Panc1 (cell line): Measurements from ENCODE around the gene NAT10.

Experiments used
- POLR2AphosphoS5 ChIP-seq: IDR thresholded peaks from 2 replicates; pipeline ENCODE4 v1.6.1; 2012; ENCODE audit warnings: mild to moderate bottlenecking, low read depth, low read length, moderate library complexity
- SIN3A ChIP-seq: IDR thresholded peaks from 2 replicates; pipeline ENCODE4 v1.6.1; 2012; ENCODE audit warnings: low read depth, mild to moderate bottlenecking, low read length, moderate library complexity, borderline replicate concordance; ENCODE audit not compliant: insufficient read depth
- TCF7L2 ChIP-seq: IDR thresholded peaks from 2 replicates; pipeline ENCODE4 v1.6.1; 2011; ENCODE audit warnings: mild to moderate bottlenecking, low read depth, low read length, inconsistent platforms
- TF ChIP-seq, protein P1 (sequence below): fragments of 450-650 bp; IDR thresholded peaks from 2 replicates; pipeline ENCODE4 v1.5.1; 2017; ENCODE audit warnings: mild to moderate bottlenecking
- TF ChIP-seq, protein P2 (sequence below), 2 experiments: IDR thresholded peaks; 2 replicates each; pipeline ENCODE4 v1.6.1; 2011 to 2012; ENCODE audit warnings: low read depth in 2 of 2, control low read depth in 1 of 2, low read length in 1 of 2, mild to moderate bottlenecking in 1 of 2, moderate library complexity in 1 of 2; ENCODE audit not compliant: insufficient read depth in 1 of 2

DNA sequence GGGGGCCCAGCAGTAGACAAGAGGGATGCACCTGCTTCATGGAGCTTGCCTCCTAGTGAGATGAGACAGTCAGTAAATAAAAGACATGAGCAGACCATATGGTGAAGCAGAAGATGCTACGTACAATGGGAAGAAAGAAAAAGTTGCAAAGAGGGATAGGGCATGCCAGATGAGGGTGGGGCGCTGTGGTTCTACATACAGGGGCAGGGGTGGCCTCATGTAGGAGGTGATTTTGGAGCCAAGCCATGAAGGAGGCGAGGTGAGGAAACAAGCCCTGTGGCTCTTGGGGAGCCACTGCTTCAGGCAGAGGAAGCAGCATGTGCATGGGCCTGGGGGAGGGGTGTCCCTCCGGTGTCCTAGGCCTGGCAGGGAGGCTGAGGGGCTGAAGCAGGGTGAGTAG lies 15.2 kb downstream of the NAT10 start:
- TF ChIP-seq, protein P1, sequence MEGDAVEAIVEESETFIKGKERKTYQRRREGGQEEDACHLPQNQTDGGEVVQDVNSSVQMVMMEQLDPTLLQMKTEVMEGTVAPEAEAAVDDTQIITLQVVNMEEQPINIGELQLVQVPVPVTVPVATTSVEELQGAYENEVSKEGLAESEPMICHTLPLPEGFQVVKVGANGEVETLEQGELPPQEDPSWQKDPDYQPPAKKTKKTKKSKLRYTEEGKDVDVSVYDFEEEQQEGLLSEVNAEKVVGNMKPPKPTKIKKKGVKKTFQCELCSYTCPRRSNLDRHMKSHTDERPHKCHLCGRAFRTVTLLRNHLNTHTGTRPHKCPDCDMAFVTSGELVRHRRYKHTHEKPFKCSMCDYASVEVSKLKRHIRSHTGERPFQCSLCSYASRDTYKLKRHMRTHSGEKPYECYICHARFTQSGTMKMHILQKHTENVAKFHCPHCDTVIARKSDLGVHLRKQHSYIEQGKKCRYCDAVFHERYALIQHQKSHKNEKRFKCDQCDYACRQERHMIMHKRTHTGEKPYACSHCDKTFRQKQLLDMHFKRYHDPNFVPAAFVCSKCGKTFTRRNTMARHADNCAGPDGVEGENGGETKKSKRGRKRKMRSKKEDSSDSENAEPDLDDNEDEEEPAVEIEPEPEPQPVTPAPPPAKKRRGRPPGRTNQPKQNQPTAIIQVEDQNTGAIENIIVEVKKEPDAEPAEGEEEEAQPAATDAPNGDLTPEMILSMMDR, result no peak
- no peak for TF ChIP-seq POLR2AphosphoS5
- TF ChIP-seq SIN3A, result no peak
- TF ChIP-seq, protein P2, sequence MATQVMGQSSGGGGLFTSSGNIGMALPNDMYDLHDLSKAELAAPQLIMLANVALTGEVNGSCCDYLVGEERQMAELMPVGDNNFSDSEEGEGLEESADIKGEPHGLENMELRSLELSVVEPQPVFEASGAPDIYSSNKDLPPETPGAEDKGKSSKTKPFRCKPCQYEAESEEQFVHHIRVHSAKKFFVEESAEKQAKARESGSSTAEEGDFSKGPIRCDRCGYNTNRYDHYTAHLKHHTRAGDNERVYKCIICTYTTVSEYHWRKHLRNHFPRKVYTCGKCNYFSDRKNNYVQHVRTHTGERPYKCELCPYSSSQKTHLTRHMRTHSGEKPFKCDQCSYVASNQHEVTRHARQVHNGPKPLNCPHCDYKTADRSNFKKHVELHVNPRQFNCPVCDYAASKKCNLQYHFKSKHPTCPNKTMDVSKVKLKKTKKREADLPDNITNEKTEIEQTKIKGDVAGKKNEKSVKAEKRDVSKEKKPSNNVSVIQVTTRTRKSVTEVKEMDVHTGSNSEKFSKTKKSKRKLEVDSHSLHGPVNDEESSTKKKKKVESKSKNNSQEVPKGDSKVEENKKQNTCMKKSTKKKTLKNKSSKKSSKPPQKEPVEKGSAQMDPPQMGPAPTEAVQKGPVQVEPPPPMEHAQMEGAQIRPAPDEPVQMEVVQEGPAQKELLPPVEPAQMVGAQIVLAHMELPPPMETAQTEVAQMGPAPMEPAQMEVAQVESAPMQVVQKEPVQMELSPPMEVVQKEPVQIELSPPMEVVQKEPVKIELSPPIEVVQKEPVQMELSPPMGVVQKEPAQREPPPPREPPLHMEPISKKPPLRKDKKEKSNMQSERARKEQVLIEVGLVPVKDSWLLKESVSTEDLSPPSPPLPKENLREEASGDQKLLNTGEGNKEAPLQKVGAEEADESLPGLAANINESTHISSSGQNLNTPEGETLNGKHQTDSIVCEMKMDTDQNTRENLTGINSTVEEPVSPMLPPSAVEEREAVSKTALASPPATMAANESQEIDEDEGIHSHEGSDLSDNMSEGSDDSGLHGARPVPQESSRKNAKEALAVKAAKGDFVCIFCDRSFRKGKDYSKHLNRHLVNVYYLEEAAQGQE (IDR thresholded peaks at IDR 0.05; ENCODE audit: insufficient read depth in 1 of 2, low read depth in 2 of 2, low read length in 1 of 2), result no peak
- no peak for TF ChIP-seq TCF7L2
